Testis (tissue), 2 donors: ENCODE results near the gene CLIC4.

Experiments
- CTCF ChIP-seq, 3 experiments: fragments of 450-650 bp in 2 of 3; fragments of 200-600 bp in 1 of 3; sonication (generic) in 1 of 3; IDR thresholded peaks; one replicate each; pipeline ENCODE4 v1.5.1; 2016 to 2019; ENCODE audit warnings: antibody characterized with exemption in 3 of 3, mild to moderate bottlenecking in 2 of 3, moderate library complexity in 1 of 3
- POLR2A ChIP-seq: fragments of 450-650 bp; IDR thresholded peaks from one replicate; pipeline ENCODE4 v1.6.1; 2017; ENCODE audit warnings: antibody characterized with exemption, mild to moderate bottlenecking, moderate library complexity

GRCh38 chr1:24696041-24696755, 49.0 kb upstream of the CLIC4 start:
- TF ChIP-seq CTCF (IDR thresholded peaks at IDR 0.05), result no peak
- no peak for TF ChIP-seq POLR2A
